K562 (cell line): ENCODE measurements around the gene G6PD. TPM values are rescaled to one million over a fixed set of nuclear protein-coding genes. Genes with fewer than 3 reads are reported as not detected.
A peak's percentile ranks its signal among the peaks of the same experiment; 100 is the strongest.

Experiments
- ATAC-seq: fragments of 200-7000 bp; cut with Tn5 transposase; 3 replicates; pipeline ENCODE4 v1.9.1; 2020; ENCODE audit warnings: moderate library complexity
- BruUV-seq: library from RNA; stranded (reverse); fragments of 400-500 nt; replicated peaks from 2 replicates; lab custom pipeline; 2021; lab: Mats Ljungman, UMichigan
- CTCF ChIA-PET: fragments of 300-600 bp; formaldehyde crosslinking; extraction: SDS; loops from one replicate; lab custom pipeline; 2021; ENCODE audit warnings: low intra/inter-chr PET ratio; lab: Yijun Ruan, JAX
- POLR2A ChIA-PET: fragments of 300-600, 350-650 bp; sonication (Branson Sonifier 250); formaldehyde crosslinking; extraction: SDS; loops from one replicate; lab custom pipeline; 2021; ENCODE audit warnings: antibody characterized with exemption, inconsistent platforms; lab: Yijun Ruan, JAX
- DNase-seq, 4 experiments: peaks; one replicate each; pipeline versions ENCODE4 v3.0.0 to v3.0.0-alpha.2; 2011 to 2018; ENCODE audit warnings: low spot score in 3 of 4, mixed read lengths in 3 of 4; ENCODE audit errors: extremely low read depth in 1 of 4
- FAIRE-seq: peaks from 2 replicates; lab custom pipeline; 2011; peaks lifted over from hg19 to GRCh38; lab: Jason Lieb, UNC
- H2AFZ ChIP-seq: 2 replicates; pipeline ENCODE4 v1.6.0; 2011; ENCODE audit warnings: low read depth, low read length, control low read depth, inconsistent platforms
- H3K27ac ChIP-seq: fragments of 200-600 bp; 3 replicates; pipeline ENCODE4 v1.8.0; 2011; ENCODE audit warnings: low read depth, mild to moderate bottlenecking, control low read depth, inconsistent platforms, low read length, moderate library complexity, mixed read lengths; ENCODE audit errors: extremely low read depth
- H3K27me3 ChIP-seq, 2 experiments: fragments of 300-600 bp in 1 of 2; 2 replicates in 1 of 2; 3 replicates in 1 of 2; pipeline versions ENCODE4 v1.6.0 to v1.8.0; 2011; ENCODE audit warnings: inconsistent platforms in 2 of 2, low read length in 2 of 2, mild to moderate bottlenecking in 1 of 2, mixed read lengths in 1 of 2, moderate library complexity in 1 of 2; ENCODE audit not compliant: control insufficient read depth in 2 of 2, insufficient read depth in 2 of 2
- H3K36me3 ChIP-seq: fragments of 300-600 bp; 3 replicates; pipeline ENCODE4 v1.8.0; 2011; ENCODE audit warnings: mild to moderate bottlenecking, low read length, inconsistent platforms; ENCODE audit not compliant: control insufficient read depth, insufficient read depth
- H3K4me1 ChIP-seq, 2 experiments: fragments of 200-600 bp in 1 of 2; replicated peaks in 1 of 2; 2 replicates in 1 of 2; 3 replicates in 1 of 2; pipeline versions ENCODE4 v1.5.1 to v1.8.0; 2011; ENCODE audit warnings: inconsistent platforms in 2 of 2, low read length in 2 of 2, mild to moderate bottlenecking in 1 of 2, mixed read lengths in 1 of 2, moderate library complexity in 1 of 2; ENCODE audit not compliant: control insufficient read depth in 2 of 2, insufficient read depth in 2 of 2
- H3K4me2 ChIP-seq: 2 replicates; pipeline ENCODE4 v1.6.1; 2011; ENCODE audit warnings: low read length, control low read depth, inconsistent platforms, mixed read lengths; ENCODE audit not compliant: insufficient read depth
- H3K4me3 ChIP-seq: fragments of 200-600 bp; sonication (generic), shearing (Covaris generic); 2 replicates; pipeline ENCODE4 v1.5.1; 2016; ENCODE audit warnings: control low read depth, inconsistent platforms
- H3K79me2 ChIP-seq: fragments of 200-600 bp; 3 replicates; pipeline ENCODE4 v1.8.0; 2011; ENCODE audit warnings: low read length, inconsistent platforms; ENCODE audit not compliant: control insufficient read depth, insufficient read depth
- H3K9ac ChIP-seq, 2 experiments: 2 replicates each; pipeline versions ENCODE4 v1.6.0 to v1.6.1; 2011; ENCODE audit warnings: low read depth in 2 of 2, low read length in 2 of 2, control low read depth in 1 of 2, inconsistent platforms in 1 of 2, mild to moderate bottlenecking in 1 of 2, mixed read lengths in 1 of 2; ENCODE audit not compliant: insufficient read depth in 1 of 2
- H3K9me1 ChIP-seq: one replicate; pipeline ENCODE4 v1.6.0; 2011; ENCODE audit warnings: inconsistent platforms, mild to moderate bottlenecking, low read length, moderate library complexity; ENCODE audit not compliant: control insufficient read depth, insufficient read depth
- H3K9me3 ChIP-seq: replicated peaks from 2 replicates; pipeline ENCODE4 v1.5.1; 2011; ENCODE audit warnings: low read depth, low read length, inconsistent platforms; ENCODE audit not compliant: control insufficient read depth, insufficient read depth
- H4K20me1 ChIP-seq: replicated peaks from 2 replicates; pipeline ENCODE4 v1.6.1; 2011; ENCODE audit warnings: low read length, inconsistent platforms, mixed read lengths; ENCODE audit not compliant: control insufficient read depth, insufficient read depth
- ARID1B ChIP-seq: fragments of 450-650 bp; IDR thresholded peaks from 2 replicates; pipeline ENCODE4 v1.6.1; 2016; ENCODE audit warnings: antibody characterized with exemption, mild to moderate bottlenecking, inconsistent platforms
- CBFA2T2 ChIP-seq: fragments of 450-650 bp; conservative IDR thresholded peaks from 2 replicates; pipeline ENCODE4 v1.6.1; 2017; ENCODE audit warnings: mild to moderate bottlenecking
- CBFA2T3 ChIP-seq: fragments of 450-650 bp; IDR thresholded peaks from 2 replicates; pipeline ENCODE4 v1.6.1; 2017
- ETV5 ChIP-seq: sonication (generic); formaldehyde crosslinking; IDR thresholded peaks from 2 replicates; pipeline ENCODE4 v1.4.0; 2020; ENCODE audit warnings: low read depth, mild to moderate bottlenecking, missing genetic modification reagents
- FOXK2 ChIP-seq, 2 experiments: fragments of 450-650 bp; IDR thresholded peaks in 1 of 2; conservative IDR thresholded peaks in 1 of 2; 2 replicates each; pipeline ENCODE4 v1.6.1; 2016; ENCODE audit warnings: low read depth in 2 of 2, mild to moderate bottlenecking in 1 of 2
- HDAC3 ChIP-seq: fragments of 450-650 bp; IDR thresholded peaks from 2 replicates; pipeline ENCODE4 v1.6.1; 2018; ENCODE audit warnings: borderline replicate concordance, mild to moderate bottlenecking, moderate library complexity; ENCODE audit not compliant: partially characterized antibody
- SOX6 ChIP-seq: fragments of 450-650 bp; IDR thresholded peaks from 2 replicates; pipeline ENCODE4 v1.6.1; 2014; ENCODE audit warnings: mild to moderate bottlenecking
- TAL1 ChIP-seq: fragments of 450-650 bp; IDR thresholded peaks from 2 replicates; pipeline ENCODE4 v1.6.1; 2016; ENCODE audit warnings: mild to moderate bottlenecking
- TCF3 ChIP-seq: sonication (generic); formaldehyde crosslinking; IDR thresholded peaks from 2 replicates; pipeline ENCODE4 v1.4.0; 2020; ENCODE audit warnings: mild to moderate bottlenecking, missing genetic modification reagents
- ZNF146 ChIP-seq: IDR thresholded peaks from one replicate; pipeline ENCODE4 v1.6.1; 2018; ENCODE audit warnings: missing compliant biosample characterization; ENCODE audit not compliant: unreplicated experiment
- ZNF165 ChIP-seq: fragments of 250-450 bp; sonication (Bioruptor Pico); IDR thresholded peaks from 2 replicates; pipeline ENCODE4 v1.4.0; 2020; ENCODE audit warnings: borderline replicate concordance
- WGBS: fragments of 100-300 bp; shearing (Covaris generic); methylation state at CpG from one replicate; pipeline ENCODE4 v1.1.6; 2016; ENCODE audit warnings: low coverage, mixed read lengths; ENCODE audit not compliant: insufficient coverage; ENCODE audit errors: missing lambda C conversion rate; 5-methylcytosine and 5-hydroxymethylcytosine counted together
- in situ Hi-C: fragments of 300-500 bp; cut with MboI; formaldehyde crosslinking; loops from 4 replicates; pipeline ENCODE4 v1.15.0; 2018; ENCODE audit warnings: inconsistent platforms, mixed read lengths
- intact Hi-C: fragments of 100-400 bp; cut with micrococcal nuclease; formaldehyde crosslinking; loops from 2 replicates; pipeline ENCODE4 v1.14.2; 2022
- polyA plus RNA-seq, 8 experiments: library from polyadenylated mRNA; depleted of rRNA in 4 of 8; stranded (reverse) in 5 of 8; unstranded in 3 of 8; fragments of >200 nt; fragmentation: Nextera tagmentation in 2 of 8; fragmentation: Illumina TruSeq in 1 of 8; extraction: Ambion mirVana in 2 of 8; extraction: Trizol in 1 of 8; gene quantifications; 2 replicates each; pipeline versions ENCODE4 v1.2.1 to v1.2.3, GENCODE V29; 2011 to 2014; ENCODE audit warnings: inconsistent platforms in 1 of 8, missing spikeins in 1 of 8
- total RNA-seq, 7 experiments: library from RNA; depleted of rRNA in 6 of 7; stranded (reverse); fragments of >200 nt in 6 of 7; fragmentation: Illumina TruSeq in 2 of 7; extraction: Trizol in 2 of 7; gene quantifications; 2 replicates each; pipeline versions ENCODE4 v1.2.1 to v1.2.3, GENCODE V29; 2011 to 2021; ENCODE audit warnings: low replicate concordance in 1 of 7
- TF ChIP-seq, protein P1 (sequence below): fragments of 450-650 bp; IDR thresholded peaks from 2 replicates; pipeline ENCODE4 v1.6.1; 2017; ENCODE audit warnings: antibody characterized with exemption, mild to moderate bottlenecking
- TF ChIP-seq, protein P2 (sequence below): fragments of 450-650 bp; IDR thresholded peaks from 2 replicates; pipeline ENCODE4 v1.6.1; 2016; ENCODE audit warnings: mild to moderate bottlenecking
- TF ChIP-seq, protein P3 (sequence below): sonication (generic); formaldehyde crosslinking; IDR thresholded peaks from 2 replicates; pipeline ENCODE4 v1.8.1; 2023; ENCODE audit warnings: mild to moderate bottlenecking, missing genetic modification reagents

G6PD gene
- total and polyA plus RNA-seq, 9 of the 15 experiments (the other 6 are each of a cell fraction or from before 2014, with no cell fraction given): 2.9 to 222 (median 66.4) TPM

DNA sequence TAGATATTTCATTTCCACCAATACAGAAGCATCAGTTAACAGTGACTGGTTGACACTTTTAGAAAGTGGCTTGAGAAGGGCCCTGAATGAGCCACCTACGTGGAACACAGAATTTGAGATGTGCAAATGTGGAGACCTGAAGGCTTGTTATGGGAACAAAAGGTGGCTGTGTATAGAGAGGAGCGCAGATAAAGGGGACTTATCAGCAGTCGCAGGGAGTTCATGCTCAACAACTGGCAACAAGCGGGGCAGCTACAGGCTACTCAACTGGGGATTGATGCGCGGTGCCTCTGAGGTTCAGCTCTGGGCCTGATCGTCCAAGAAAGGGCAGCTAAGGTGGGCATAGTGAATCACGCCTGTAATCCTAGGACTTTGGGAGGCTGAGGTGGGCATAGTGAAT lies 27.3 kb downstream of the G6PD start:
- 13% methylated on average over 6 of the region's 8 CpGs for WGBS
- H3K27me3 ChIP-seq: no peaks in the 10 kb centered on the region
- no peaks in the 10 kb centered on the region for H4K20me1 ChIP-seq
- FAIRE-seq: peak; percentile 73
- H3K9ac ChIP-seq: peak overlapping the region; percentile 25 to 81; a peak in 2 of 4 replicates
- peaks cover 18% of the 10 kb centered on the region for H3K79me2 ChIP-seq
- no peak for ATAC-seq
- ChIA-PET POLR2A (interaction anchor here (1.0 to 1.8 kb wide), 3 partner anchors 12 to 121 kb away, joined by 4 to 5 read pairs (median 5); partner anchors contain the start of gene RPL10), CTCF (interaction anchor here (0.6 kb wide), 1 partner anchor 9 kb away, joined by 5 read pairs; no protein-coding TSS in a partner anchor)
- no TSS peak for BruUV-seq
- TF ChIP-seq ETV5 (CRISPR knock-in tag) (no peak), FOXK2 (conservative IDR thresholded peaks at IDR 0.05 in 1 of 2, IDR thresholded peaks at IDR 0.05 in 1 of 2; ENCODE audit: low read depth in 2 of 2) (peak; percentile 23 to 51; a peak in 1 of 4 replicates), ARID1B (peak; percentile 38; the same call in 1 of the 2 replicates), TAL1 (peak; percentile 46), ZNF165 (CRISPR knock-in tag) (no peak), SOX6 (peak; percentile 60), CBFA2T3 (peak; percentile 60), HDAC3 (no peak), TCF3 (CRISPR knock-in tag) (peak; percentile 40; the same call in 1 of the 2 replicates), CBFA2T2 (peak; percentile 37; the same call in 1 of the 2 replicates), ZNF146 (CRISPR knock-in tag) (no peak)
- TF ChIP-seq, protein P1, sequence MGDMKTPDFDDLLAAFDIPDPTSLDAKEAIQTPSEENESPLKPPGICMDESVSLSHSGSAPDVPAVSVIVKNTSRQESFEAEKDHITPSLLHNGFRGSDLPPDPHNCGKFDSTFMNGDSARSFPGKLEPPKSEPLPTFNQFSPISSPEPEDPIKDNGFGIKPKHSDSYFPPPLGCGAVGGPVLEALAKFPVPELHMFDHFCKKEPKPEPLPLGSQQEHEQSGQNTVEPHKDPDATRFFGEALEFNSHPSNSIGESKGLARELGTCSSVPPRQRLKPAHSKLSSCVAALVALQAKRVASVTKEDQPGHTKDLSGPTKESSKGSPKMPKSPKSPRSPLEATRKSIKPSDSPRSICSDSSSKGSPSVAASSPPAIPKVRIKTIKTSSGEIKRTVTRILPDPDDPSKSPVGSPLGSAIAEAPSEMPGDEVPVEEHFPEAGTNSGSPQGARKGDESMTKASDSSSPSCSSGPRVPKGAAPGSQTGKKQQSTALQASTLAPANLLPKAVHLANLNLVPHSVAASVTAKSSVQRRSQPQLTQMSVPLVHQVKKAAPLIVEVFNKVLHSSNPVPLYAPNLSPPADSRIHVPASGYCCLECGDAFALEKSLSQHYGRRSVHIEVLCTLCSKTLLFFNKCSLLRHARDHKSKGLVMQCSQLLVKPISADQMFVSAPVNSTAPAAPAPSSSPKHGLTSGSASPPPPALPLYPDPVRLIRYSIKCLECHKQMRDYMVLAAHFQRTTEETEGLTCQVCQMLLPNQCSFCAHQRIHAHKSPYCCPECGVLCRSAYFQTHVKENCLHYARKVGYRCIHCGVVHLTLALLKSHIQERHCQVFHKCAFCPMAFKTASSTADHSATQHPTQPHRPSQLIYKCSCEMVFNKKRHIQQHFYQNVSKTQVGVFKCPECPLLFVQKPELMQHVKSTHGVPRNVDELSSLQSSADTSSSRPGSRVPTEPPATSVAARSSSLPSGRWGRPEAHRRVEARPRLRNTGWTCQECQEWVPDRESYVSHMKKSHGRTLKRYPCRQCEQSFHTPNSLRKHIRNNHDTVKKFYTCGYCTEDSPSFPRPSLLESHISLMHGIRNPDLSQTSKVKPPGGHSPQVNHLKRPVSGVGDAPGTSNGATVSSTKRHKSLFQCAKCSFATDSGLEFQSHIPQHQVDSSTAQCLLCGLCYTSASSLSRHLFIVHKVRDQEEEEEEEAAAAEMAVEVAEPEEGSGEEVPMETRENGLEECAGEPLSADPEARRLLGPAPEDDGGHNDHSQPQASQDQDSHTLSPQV: 0 out of 2 replicates have a peak, but pooled peaks have one; percentile 32
- TF ChIP-seq, protein P2, sequence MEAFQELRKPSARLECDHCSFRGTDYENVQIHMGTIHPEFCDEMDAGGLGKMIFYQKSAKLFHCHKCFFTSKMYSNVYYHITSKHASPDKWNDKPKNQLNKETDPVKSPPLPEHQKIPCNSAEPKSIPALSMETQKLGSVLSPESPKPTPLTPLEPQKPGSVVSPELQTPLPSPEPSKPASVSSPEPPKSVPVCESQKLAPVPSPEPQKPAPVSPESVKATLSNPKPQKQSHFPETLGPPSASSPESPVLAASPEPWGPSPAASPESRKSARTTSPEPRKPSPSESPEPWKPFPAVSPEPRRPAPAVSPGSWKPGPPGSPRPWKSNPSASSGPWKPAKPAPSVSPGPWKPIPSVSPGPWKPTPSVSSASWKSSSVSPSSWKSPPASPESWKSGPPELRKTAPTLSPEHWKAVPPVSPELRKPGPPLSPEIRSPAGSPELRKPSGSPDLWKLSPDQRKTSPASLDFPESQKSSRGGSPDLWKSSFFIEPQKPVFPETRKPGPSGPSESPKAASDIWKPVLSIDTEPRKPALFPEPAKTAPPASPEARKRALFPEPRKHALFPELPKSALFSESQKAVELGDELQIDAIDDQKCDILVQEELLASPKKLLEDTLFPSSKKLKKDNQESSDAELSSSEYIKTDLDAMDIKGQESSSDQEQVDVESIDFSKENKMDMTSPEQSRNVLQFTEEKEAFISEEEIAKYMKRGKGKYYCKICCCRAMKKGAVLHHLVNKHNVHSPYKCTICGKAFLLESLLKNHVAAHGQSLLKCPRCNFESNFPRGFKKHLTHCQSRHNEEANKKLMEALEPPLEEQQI: no peak
- TF ChIP-seq, protein P3, sequence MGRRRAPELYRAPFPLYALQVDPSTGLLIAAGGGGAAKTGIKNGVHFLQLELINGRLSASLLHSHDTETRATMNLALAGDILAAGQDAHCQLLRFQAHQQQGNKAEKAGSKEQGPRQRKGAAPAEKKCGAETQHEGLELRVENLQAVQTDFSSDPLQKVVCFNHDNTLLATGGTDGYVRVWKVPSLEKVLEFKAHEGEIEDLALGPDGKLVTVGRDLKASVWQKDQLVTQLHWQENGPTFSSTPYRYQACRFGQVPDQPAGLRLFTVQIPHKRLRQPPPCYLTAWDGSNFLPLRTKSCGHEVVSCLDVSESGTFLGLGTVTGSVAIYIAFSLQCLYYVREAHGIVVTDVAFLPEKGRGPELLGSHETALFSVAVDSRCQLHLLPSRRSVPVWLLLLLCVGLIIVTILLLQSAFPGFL (CRISPR knock-in tag): no peak
- no peaks in the 10 kb centered on the region for H3K9me1 ChIP-seq
- H2AFZ ChIP-seq: peak overlapping the region; percentile 70
- peak overlapping the region; percentile 41; the same call in 1 of the 3 replicates for H3K27ac ChIP-seq
- peak overlapping the region; percentile 37; the same call in 1 of the 2 replicates for H3K4me2 ChIP-seq
- peaks cover 13 to 37% of the 10 kb centered on the region in 2 experiments; a peak in 4 of 5 replicates for H3K4me1 ChIP-seq
- no peaks in the 10 kb centered on the region for H3K36me3 ChIP-seq
- H3K9me3 ChIP-seq: no peaks in the 10 kb centered on the region
- in situ Hi-C loops (no loop called here), intact Hi-C loops (loop anchor here (5.0 kb wide), 1 partner anchor 37 kb away; no protein-coding TSS in a partner anchor)
- no peak overlapping the region for H3K4me3 ChIP-seq
- DNase-seq: peak in 1 of 4 experiments; percentile 63
